Superior temporal gyrus (tissue), 1 donor: ENCODE measurements around the gene HNRNPM.
A peak's percentile ranks its signal among the peaks of the same experiment; 100 is the strongest.
"Not testable (repeated sequence)": the region's sequence is repeated elsewhere in the genome, so short reads cannot be mapped to it uniquely, and the experiment has no call there.

Experiments
- DNase-seq: peaks from one replicate; pipeline ENCODE4 v3.0.0-alpha.2; 2016; ENCODE audit errors: extremely low spot score

Gene HNRNPM

GRCh38 chr19:8511573-8512101 is 66.9 kb downstream of the HNRNPM start:
- DNase-seq = no peak

DNA sequence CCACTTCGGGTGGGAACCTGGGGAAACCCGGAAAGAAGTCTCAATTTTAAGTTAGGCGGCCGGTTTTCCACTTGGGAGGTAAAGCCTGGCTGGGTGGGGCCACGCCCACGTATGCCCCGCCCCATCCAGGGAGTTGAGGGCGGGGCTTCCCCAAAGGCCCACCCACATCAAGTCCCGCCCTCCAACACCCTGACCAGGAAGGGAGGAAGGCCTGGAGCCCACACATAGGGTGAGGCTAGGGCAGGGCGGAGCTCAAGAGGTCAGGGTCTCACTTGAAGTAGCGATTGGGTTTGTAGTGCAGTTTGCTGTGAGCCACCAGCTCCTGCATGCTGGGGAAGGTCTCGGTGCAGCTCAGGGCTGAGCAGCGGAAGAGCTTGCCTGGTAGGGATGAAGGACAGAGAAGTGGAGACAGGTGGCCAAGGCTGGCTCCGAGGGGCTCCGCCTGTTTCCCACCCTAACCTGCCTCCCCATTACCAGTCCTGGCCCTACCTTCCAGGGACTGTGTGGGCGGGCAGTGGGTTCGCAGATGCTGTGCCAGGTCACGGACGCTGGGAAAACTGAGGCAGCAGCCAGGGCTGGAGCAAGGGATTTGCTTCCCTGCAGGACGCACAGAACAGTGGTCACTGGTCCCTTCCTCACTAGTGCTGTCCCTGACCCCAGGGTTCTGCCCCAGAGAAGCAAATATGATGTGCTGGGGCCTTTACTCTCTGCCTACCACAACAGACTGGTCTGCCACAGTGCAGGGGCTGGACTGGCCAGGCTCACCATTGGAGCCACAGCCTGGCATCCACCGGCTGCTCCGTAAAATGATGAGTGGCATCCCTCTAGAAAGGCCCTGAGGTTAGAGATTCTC is 67.6 kb downstream of the HNRNPM start:
- DNase-seq = no peak

GRCh38 chr19:8513036-8513686 is 68.4 kb downstream of the HNRNPM start:
- no peak for DNase-seq

DNA sequence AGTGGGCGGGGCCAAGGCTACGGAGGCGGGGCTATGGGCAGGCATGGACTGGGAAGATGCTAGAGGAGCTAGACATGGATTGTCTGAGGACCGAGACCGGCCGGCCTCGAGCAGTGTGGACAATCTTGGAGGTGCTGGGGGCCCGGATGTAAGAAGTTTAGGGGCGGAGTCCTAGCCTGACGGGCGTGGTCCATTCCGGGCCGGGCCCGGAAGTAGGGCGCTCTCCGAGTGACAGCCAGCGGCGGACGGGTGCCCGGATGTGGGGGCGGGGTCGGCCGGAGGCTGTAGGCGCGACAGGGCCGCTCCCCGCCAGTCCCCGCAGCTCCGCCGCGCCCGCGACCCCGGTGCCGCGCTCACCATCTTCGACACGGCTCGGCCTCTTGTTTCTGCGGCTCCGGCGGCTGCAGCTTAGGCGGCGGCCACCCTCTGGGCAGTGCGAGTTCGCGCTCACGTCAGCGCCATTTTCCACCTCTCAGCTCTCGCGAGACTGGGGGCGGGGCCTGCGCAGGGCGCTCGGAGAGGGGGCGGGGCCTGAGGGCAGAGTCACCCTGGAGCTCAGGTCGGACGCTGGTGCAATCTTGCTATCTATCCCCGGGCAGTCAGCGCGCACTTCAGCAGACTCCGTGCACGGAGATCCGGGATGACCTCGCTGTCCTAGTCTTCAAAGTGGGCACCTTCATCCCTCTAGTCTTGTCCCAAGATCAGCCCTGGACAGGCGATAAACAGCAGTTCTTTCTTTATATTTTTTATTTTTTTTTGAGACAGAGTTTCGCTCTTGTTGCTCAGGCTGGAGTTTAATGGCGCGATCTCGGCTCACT is 69.1 kb downstream of the HNRNPM start, which contains the start of gene ZNF414:
TSS of gene ZNF414 (minus strand) at position 481 of the 818 bp plus-strand sequence. CDS start at position 360, 121 bp downstream.
- DNase-seq = peak; percentile 92

GRCh38 chr19:8514505-8515009 is 69.8 kb downstream of the HNRNPM start:
- DNase-seq = not testable (repeated sequence)

- DNase-seq = no peak
These were observed 70.5 kb downstream of the HNRNPM start for GRCh38 chr19:8515317-8515716.

DNA sequence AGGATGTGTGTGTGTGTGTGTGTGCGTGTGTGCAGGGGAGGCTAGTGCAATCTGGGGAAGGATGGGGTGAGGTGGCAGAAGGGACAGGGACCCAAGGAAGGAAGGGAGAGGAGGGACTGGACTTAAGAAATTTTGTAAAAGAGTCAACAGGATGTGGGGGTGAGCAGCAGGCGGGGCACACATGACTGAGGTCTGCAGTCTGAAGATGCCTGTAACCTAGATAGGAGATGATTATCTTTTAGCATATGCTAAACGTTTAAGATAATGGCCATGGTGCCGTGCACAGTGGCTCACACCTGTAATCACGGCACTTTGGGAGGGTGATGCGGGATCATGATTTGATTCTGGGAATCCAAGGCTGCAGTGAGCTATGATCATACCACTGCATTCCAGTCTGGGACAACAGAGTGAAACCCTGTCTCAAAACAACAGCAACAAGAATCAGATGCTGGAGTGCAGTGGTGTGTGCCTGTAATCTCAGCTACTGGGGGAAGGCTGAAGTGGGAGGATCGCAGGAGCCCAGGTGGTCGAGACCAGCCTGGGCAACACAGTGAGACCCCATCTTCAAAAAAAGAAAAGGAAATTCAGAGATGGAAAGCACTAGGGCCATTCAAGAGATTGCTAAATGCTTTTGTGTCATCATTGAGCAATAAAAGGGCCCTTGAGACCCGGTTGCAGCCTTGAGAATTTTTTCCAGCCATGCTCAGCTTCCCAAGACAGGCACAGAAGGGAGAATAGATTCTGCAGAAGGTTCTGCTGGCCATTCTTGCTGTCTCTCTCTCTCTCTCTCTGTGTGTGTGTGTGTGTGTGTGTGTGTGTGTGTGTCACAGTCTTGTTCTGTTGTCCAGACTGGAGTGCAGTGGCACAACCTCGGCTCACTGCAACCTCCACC is 73.0 kb downstream of the HNRNPM start:
- no peak for DNase-seq

GRCh38 chr19:8518536-8518935 is 73.8 kb downstream of the HNRNPM start:
- no peak for DNase-seq

DNA sequence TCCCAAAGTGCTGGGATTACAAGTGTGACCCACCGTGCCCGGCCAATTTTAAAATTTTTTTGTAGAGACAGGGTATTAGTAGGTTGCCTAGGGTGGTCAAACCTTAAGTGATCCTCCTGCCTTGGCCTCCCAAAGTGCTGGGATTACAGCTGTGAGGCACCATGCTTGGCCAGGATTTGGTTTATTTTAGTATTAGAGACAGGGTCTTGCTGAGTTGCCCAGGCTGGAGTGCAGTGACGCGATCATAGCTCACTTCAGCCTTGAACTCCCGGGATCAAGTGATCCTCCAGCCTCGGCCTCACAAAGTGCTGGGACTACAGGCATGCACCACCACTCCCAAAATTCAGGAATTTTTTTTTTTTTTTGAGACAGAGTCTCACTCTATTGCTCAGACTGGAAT is 74.6 kb downstream of the HNRNPM start:
- DNase-seq = no peak

DNA sequence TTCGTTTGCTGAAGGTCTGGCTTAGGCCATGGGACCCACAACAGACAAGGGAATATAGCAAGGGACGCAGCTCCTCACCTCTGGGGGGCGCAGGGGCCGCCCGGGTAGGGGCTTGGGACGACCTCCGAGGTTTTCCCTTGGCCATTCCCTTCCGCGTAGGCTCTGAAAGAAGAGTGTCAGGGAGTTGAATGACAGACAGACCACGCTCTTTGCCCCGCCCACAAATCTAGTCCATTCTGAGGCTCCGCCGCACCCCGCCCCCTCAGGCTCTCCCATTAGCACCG is 80.6 kb downstream of the HNRNPM start:
- DNase-seq = no peak

DNA sequence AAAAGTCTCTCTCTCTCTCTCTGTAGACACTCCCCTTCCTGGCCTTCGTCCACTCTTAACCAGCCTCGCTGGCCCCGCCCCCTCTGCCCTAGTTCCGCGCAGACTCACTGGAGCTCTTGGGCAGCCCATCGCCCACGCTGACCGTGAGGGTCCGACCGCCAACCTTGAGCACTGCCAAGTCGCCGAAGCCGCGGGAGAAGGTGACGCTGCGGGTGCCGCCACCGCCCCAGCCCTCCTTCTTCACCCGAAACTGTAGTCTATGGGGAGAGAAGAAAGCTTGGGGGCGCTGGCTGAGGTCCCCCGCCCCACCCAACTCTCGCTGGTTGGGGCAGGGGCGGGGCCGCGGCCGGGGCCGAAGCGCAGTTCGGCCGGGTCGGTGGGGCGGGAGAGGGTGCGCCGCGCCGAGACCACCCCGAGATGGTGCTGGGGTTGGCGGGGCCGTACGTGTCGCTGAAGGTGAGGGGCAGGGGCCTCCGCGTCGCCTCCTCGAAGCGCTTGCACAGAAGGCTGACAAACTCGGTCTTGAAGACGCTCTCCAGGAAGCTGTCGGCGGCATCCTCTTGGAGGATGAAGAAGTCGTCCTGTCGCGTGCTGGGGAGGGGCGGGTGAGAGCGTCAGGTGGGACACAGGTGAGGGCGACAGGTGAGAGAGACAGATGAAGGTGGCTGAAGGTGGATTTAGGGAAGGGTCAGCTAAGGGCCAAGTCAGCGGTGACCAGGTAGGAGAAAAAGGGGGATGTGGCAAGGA is 81.7 kb downstream of the HNRNPM start:
- DNase-seq = peak; percentile 90

DNA sequence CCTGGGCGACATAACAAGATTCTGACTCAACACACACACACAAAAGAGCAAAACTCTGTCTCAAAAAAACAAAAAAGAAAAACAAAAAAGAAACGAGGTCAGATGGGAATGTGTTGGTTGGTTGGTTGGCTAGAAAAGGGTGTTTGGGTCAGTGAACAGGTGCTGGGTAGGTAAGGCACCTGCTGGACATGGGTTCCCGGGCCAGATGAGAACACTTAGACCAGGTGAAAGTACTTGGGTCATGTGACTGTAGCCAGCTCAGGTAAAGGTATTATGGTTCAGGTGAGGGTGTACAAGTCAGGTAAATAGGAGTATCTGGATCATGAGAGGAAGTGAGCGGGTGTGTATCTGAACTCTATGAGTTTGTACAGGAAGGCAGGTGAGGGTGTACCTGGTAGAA is 83.7 kb downstream of the HNRNPM start:
- no peak for DNase-seq

DNA sequence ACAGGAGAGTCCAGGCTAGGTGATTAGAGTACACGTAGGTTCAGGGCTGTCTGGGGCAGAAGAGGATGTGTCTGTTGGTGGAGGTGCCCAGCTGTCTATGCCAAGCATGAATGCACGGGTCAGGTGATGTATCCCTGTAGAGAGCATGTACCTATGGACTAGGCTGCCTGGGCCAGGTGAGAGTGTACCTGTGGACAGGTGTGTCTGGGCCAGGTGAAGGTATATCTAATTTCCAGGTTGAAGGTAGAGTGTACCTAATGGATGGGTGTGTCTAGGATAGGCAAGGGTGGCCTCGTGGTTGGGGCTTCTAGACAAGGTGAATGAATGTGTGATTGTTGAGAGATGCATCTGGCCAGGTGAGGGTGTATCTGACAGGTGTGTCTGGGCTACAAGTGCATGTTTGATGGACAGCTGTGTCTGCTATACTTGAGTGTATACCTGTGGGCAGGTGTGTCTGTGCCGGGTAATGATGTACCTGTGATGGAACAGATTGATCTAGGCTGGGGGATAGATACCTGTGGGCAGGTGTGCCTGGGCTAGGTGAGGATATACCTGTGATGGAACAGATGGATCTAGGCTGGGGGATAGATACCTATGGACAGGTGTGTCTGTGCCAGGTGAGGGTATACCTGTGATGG is 84.7 kb downstream of the HNRNPM start:
- DNase-seq = no peak

DNA sequence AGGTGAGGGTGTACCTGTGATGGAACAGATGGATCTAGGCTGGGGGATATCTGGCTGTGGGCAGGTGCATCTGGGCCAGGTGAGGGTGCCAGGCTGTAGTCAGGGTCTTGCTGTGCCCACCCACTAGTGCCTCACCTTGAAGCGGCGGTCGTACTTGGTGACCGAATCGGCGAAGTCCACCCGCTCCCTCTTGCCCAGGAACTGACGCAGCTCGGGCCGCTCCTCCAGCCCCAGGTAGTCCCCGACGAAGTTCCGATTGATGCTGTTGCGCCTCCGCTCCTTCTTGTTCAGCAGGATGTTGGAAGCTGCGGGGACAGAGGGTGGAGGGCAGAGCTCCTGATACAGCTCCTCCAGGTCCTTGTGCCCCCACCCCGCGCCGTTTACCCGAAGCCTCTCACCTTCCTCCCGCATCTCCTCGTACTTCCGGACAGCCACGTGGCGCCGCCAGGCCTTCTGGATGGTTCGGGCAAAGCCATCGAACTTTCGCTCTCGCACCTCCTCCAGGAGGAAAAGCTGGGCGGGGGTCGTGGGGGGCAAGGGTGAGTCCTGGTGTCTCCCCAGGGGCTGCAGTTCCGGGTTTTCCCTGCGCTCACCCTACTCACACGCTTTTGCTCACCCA is 85.4 kb downstream of the HNRNPM start:
- no peak for DNase-seq

DNA sequence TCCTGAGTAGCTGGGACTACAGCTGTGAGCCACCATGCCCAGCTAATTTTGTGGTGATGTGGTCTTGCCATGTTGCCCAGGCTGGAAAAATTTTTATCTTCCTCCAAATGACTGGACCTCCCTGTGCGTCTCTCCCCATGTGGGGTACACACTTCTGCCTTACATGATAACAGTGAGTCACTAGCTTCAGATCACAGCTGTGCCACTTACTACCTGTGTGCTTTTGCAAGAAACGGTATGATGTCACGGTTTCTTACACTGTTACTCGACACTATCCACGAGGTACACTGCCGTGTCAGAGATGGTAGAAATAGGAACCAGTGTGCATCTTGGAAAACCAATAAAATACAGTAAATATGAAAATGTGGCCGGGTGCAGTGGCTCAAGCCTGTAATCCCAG is 86.7 kb downstream of the HNRNPM start:
- DNase-seq = no peak

DNA sequence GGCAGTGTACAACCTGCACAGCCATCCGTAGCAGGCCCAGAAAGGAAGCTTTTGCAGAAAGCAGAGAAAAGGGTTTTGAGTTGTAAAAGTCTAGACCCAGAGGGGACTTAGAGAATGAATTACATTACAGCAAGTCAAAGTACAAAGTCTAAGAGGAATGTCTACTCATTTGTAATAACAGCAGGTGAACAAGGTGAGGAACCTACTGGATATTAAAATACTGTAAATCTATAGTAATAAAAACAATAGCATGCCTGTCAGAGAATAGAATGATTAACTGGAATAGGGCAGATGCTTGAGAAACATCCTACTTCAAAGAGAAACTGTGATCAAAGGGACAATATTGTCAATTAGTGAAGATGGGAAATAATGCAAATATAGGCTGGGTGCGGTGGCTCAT is 87.5 kb downstream of the HNRNPM start:
- no peak for DNase-seq

GRCh38 chr19:8536282-8536681 is 91.5 kb downstream of the HNRNPM start:
- DNase-seq = no peak

DNA sequence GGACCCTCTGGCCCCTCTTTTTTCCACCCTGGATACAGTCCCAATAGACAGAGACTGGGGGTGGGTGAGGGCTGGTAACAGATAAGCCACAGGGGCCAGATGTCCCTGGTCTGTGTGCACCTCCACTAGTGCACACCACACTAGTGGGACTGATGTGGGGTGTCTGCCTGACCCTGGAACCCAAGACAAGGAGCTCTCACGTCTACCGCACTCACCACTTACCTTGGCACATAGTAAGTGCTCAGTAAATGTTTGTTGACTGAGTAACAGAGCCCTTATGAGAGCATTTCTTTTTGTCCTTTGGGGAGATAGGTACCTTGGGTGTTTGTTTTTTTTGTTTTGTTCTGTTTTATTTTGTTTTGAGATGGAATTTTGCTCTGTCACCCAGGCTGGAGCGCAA is 92.3 kb downstream of the HNRNPM start:
- no peak for DNase-seq
